Calu3 (cell line): Measurements from ENCODE around the gene CDKN1A. TPM values are rescaled to one million over a fixed set of nuclear protein-coding genes. Genes with fewer than 3 reads are reported as not detected.

Experiments
- BruUV-seq: library from RNA; stranded (reverse); fragments of 400-500 nt; replicated peaks from 2 replicates; lab custom pipeline; 2021; lab: Mats Ljungman, UMichigan
- CTCF ChIA-PET: fragments of 300-600 bp; sonication (Branson Sonifier 250); formaldehyde crosslinking; loops from one replicate; lab custom pipeline; 2022; ENCODE audit warnings: antibody characterized with exemption; lab: Charles Lee
- DNase-seq: peaks from one replicate; pipeline ENCODE4 v3.0.0; 2022
- H3K27ac Mint-ChIP-seq: one replicate; pipeline ENCODE4 v1.8.0; 2022; ENCODE audit warnings: mixed read lengths; ENCODE audit not compliant: unreplicated experiment
- H3K27me3 Mint-ChIP-seq: one replicate; pipeline ENCODE4 v1.8.0; 2022; ENCODE audit warnings: mixed read lengths; ENCODE audit not compliant: unreplicated experiment
- H3K36me3 Mint-ChIP-seq: one replicate; pipeline ENCODE4 v1.8.0; 2022; ENCODE audit warnings: mild to moderate bottlenecking, moderate library complexity, mixed read lengths; ENCODE audit not compliant: insufficient read depth, unreplicated experiment
- H3K4me1 Mint-ChIP-seq: one replicate; pipeline ENCODE4 v1.8.0; 2022; ENCODE audit warnings: mild to moderate bottlenecking, low read depth, mixed read lengths; ENCODE audit not compliant: unreplicated experiment
- H3K4me3 Mint-ChIP-seq: one replicate; pipeline ENCODE4 v1.8.0; 2022; ENCODE audit warnings: mild to moderate bottlenecking, low read depth, moderate library complexity, mixed read lengths; ENCODE audit not compliant: unreplicated experiment
- H3K9me3 Mint-ChIP-seq: one replicate; pipeline ENCODE4 v1.8.0; 2022; ENCODE audit warnings: low read depth, mixed read lengths; ENCODE audit not compliant: unreplicated experiment
- CTCF ChIP-seq: fragments of 200-600 bp; IDR thresholded peaks from one replicate; pipeline ENCODE4 v1.8.0; 2022; ENCODE audit warnings: antibody characterized with exemption; ENCODE audit not compliant: unreplicated experiment
- intact Hi-C: fragments of 100-400 bp; cut with micrococcal nuclease; formaldehyde crosslinking; loops from one replicate; pipeline ENCODE4 v1.10.0; 2022; ENCODE audit not compliant: unreplicated experiment
- total RNA-seq: library from RNA; stranded (reverse); gene quantifications from 2 replicates; pipeline ENCODE4 v1.2.3, GENCODE V29; 2022

The CDKN1A gene
- total RNA-seq, 1 experiment from 2014 or later = 33.7 TPM

- H3K27me3 Mint-ChIP-seq = no peaks in the 10 kb centered on the region
- no peak overlapping the region for H3K27ac Mint-ChIP-seq
- H3K9me3 Mint-ChIP-seq = no peaks in the 10 kb centered on the region
- peaks cover 10% of the 10 kb centered on the region for H3K4me1 Mint-ChIP-seq
- intact Hi-C loops = no loop called here
- BruUV-seq = no TSS peak
- TF ChIP-seq CTCF = no peak
- CTCF ChIA-PET = no interaction called here
- H3K36me3 Mint-ChIP-seq = no peaks in the 10 kb centered on the region
- no peak overlapping the region for H3K4me3 Mint-ChIP-seq
- no peak for DNase-seq
Observed at GRCh38 chr6:36670271-36670670, 8.2 kb upstream of the CDKN1A start.

- CTCF ChIA-PET = no interaction called here
- Mint-ChIP-seq H3K36me3 (no peaks in the 10 kb centered on the region), H3K4me1 (peaks cover 15% of the 10 kb centered on the region), H3K27me3 (no peaks in the 10 kb centered on the region), H3K4me3 (no peak overlapping the region), H3K27ac (no peak overlapping the region), H3K9me3 (no peaks in the 10 kb centered on the region)
- no peak for DNase-seq
- no peak for TF ChIP-seq CTCF
- intact Hi-C loops = no loop called here
- no TSS peak for BruUV-seq
Observed at GRCh38 chr6:36671687-36672375, 6.7 kb upstream of the CDKN1A start.

- DNase-seq = no peak
- CTCF ChIA-PET = no interaction called here
- Mint-ChIP-seq H3K9me3 (no peaks in the 10 kb centered on the region), H3K27me3 (no peaks in the 10 kb centered on the region), H3K27ac (no peak overlapping the region), H3K4me3 (no peak overlapping the region), H3K36me3 (peaks cover 15% of the 10 kb centered on the region), H3K4me1 (peaks cover 28% of the 10 kb centered on the region)
- intact Hi-C loops = no loop called here
- no peak for TF ChIP-seq CTCF
- BruUV-seq = no TSS peak
Observed at GRCh38 chr6:36673882-36674281, 4.6 kb upstream of the CDKN1A start.

GRCh38 chr6:36674942-36675341, 3.6 kb upstream of the CDKN1A start:
- H3K9me3 Mint-ChIP-seq = no peaks in the 10 kb centered on the region
- BruUV-seq = no TSS peak
- intact Hi-C loops = no loop called here
- peaks cover 26% of the 10 kb centered on the region for H3K36me3 Mint-ChIP-seq
- no peak overlapping the region for H3K4me3 Mint-ChIP-seq
- no peak for TF ChIP-seq CTCF
- DNase-seq = no peak
- peaks cover 33% of the 10 kb centered on the region for H3K4me1 Mint-ChIP-seq
- no peak overlapping the region for H3K27ac Mint-ChIP-seq
- no peaks in the 10 kb centered on the region for H3K27me3 Mint-ChIP-seq
- CTCF ChIA-PET = no interaction called here
